C4-2B (cell line): ENCODE data around the gene PACS2.

ENCODE experiments used
- H3K27ac ChIP-seq: fragments of 450-650 bp; 2 replicates; pipeline ENCODE4 v1.5.1; 2017
- ZFX ChIP-seq: fragments of 450-650 bp; IDR thresholded peaks from 2 replicates; pipeline ENCODE4 v1.6.1; 2017
- TF ChIP-seq, protein P1 (sequence below): fragments of 450-650 bp; conservative IDR thresholded peaks from 2 replicates; pipeline ENCODE4 v1.5.1; 2017; ENCODE audit warnings: mild to moderate bottlenecking

PACS2 gene

DNA sequence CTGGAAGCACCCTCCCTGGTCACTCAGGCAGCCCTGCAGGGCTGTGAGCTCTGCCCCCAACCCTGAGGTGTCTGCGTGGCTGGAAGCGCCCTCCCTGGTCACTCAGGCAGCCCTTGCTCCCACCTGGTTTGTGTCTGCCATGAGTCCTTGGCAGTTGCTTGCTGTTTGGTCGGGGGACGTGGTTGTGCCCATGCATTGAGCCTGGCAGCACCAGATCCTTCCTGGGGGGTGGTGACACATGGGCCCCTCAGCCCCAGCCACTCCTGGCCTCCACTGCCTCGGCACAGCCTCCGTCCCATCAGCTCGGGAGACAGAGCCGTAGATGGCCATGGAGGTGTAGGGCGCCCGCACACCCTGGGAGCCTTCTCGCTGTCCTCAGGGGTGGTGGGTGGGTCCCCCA lies 124.6 kb downstream of the PACS2 start:
- TF ChIP-seq, protein P1, sequence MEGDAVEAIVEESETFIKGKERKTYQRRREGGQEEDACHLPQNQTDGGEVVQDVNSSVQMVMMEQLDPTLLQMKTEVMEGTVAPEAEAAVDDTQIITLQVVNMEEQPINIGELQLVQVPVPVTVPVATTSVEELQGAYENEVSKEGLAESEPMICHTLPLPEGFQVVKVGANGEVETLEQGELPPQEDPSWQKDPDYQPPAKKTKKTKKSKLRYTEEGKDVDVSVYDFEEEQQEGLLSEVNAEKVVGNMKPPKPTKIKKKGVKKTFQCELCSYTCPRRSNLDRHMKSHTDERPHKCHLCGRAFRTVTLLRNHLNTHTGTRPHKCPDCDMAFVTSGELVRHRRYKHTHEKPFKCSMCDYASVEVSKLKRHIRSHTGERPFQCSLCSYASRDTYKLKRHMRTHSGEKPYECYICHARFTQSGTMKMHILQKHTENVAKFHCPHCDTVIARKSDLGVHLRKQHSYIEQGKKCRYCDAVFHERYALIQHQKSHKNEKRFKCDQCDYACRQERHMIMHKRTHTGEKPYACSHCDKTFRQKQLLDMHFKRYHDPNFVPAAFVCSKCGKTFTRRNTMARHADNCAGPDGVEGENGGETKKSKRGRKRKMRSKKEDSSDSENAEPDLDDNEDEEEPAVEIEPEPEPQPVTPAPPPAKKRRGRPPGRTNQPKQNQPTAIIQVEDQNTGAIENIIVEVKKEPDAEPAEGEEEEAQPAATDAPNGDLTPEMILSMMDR = no peak
- no peak for TF ChIP-seq ZFX
- no peak overlapping the region for H3K27ac ChIP-seq

DNA sequence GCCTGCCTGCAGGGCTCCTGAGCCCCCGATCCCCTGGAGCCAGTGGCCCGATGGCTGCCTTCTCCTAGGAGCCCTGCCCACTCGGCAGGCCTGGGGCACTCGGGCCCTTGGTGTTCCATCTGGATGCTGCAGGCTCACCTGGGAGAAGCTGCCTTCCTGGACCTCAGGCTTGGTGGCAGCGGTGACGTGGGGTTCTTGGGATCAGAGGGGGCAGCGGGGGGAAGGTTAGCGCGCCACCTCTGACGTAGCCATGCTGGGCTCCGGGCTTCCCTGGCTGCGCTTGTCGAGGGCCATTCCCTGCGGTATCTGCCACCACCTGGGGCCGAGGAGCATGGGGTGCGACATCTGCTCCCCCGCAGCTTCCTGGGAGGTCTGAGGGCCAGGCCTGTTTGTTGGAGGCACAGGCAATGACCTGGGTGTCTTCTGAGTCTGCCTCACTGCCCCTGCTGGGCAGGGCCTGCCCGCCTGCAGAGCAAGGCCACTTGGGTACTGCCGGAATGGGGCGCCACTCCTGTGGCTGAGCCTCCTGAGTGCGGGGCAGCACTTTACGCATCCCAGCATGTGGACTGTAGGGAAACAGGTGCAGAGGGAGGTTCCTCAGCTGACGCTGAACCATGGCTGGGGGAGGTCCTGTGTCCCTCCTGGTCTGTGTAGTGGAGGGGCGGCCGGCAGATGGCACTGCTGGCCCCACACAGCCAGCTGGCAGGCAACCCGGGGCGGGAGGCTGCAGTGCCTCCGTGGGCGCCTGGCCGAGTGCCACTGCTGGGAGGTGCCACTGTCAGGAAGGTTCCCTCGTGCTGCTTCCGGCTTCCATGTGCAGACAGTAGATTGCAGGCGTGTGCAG lies 125.4 kb downstream of the PACS2 start:
- TF ChIP-seq ZFX = no peak
- no peak overlapping the region for H3K27ac ChIP-seq

DNA sequence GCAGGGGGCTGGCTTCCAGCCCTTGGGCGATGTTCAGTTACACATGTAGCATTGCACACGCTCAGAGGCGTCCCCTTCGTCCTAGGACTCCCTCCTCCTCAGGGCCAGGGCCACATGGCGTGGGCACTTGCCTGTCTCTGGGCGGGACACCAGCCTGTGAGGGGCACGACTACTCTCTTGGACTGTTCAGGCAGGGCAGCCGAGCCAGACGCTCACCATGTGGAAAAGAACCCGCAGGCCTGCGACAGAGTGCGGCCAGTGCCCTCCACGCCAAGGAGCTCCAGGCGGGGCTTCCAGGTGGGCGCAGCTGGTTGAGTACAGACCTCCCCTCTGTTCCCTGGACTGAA lies 126.0 kb downstream of the PACS2 start:
- no peak overlapping the region for H3K27ac ChIP-seq
- TF ChIP-seq ZFX = no peak
- TF ChIP-seq, protein P1 = no peak

DNA sequence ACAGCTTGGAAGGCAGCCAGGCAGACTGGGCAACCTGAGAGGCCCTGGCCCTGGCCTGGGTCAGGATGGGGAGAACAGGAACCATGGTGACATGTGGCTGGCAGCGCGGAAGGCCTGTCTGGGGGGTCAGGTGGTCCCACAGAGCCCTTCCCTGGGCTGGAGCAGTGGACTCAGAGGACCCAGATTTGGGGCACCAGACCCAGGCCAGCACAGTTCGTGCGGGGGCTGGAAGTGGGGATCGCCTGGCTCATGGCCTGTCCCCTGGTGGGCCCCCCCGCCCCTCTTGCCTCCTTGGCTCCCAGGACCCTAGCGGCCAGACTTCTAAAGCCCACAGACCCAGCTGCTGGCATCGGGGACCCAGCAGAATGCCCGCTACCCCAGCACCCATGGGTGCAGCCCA lies 126.4 kb downstream of the PACS2 start:
- no peak overlapping the region for H3K27ac ChIP-seq
- no peak for TF ChIP-seq ZFX
- TF ChIP-seq, protein P1 = no peak

DNA sequence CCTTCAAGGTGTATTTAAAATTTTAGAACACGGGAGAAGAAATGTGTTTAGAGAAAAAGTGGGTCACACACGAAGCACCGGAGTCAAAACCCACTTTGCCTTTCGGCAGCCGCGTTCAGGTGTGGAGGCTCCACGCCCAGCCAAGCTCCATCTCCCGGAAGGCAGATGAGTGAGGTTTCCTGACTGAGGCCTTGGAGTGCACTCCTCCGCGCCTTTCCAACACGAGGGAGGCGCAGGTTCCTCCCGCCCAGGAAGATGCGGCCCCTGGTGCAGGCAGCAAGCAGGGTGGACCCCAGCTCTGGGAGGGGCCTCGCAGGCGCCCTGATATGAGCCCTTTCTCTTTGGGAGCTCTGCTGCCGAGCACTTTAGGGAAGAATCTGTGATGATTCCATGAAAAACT lies 127.6 kb downstream of the PACS2 start:
- no peak overlapping the region for H3K27ac ChIP-seq
- TF ChIP-seq ZFX = no peak
- TF ChIP-seq, protein P1 = no peak

DNA sequence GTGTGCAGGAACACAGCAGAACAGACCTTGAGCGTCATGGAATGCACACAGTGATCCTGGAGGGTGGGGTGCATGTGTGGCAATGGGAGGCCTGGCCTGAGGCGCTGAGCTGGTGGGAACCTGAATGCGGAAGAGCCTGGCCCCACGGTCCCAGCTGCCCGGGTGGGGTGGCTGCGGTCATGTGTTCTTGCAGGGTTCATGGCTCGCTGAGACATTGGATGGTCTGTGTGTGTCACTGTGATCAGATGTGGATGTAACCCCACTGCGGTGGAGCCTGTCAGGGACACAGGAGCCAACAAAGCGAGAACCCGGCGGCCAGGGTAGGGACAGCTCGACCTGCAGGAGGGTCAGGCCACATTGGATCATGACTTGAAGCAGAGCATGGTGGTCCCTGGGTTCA lies 128.3 kb downstream of the PACS2 start:
- TF ChIP-seq ZFX = no peak
- TF ChIP-seq, protein P1 = no peak
- H3K27ac ChIP-seq = no peak overlapping the region

DNA sequence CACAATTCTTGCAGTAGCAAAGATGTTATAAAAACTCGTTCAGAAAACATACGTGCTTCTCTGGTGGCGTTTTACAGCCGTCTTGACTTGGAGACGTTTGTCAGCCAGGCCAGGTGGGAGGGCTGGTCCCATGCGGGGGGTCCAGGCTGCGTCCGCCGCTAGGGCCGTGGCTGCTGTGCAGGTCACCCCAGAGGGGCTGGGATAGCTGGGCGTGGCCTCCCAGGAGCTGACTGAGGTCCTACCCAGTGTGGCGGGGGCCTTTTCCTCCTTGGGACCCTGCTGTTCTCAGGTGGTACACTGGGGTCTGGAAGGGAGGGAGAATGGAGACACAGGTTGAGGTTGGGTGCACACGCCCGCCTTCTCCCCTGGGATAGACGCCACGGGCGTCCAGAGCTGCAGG lies 130.3 kb downstream of the PACS2 start:
- H3K27ac ChIP-seq = no peak overlapping the region
- no peak for TF ChIP-seq ZFX
- TF ChIP-seq, protein P1 = no peak

DNA sequence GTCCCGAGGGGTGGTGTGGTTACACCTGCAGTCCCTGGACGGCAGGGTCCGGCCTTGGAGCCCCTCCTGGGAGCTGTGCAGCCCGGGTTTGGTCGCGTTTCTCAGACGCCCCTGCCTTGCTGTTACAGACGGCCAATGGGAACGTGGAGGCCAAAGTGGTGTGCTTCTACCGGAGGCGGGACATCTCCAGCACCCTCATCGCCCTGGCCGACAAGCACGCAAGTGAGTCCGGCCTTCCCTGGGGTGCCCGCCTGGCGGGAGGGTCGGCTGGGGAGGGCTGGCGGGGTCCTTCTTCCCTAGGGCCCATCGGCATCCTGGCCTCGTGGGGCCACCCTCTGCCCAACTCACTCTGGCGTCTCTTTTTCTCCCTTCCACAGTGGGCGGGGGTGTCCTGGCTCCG lies 130.7 kb downstream of the PACS2 start:
- TF ChIP-seq, protein P1 = no peak
- no peak for TF ChIP-seq ZFX

More for the DNA sequence above, 130.7 kb downstream of the PACS2 start:
- H3K27ac ChIP-seq = no peak overlapping the region
